ENCODE data around the gene PIGZ. TPM values are rescaled to one million over a fixed set of nuclear protein-coding genes. Genes with fewer than 3 reads are reported as not detected.

PIGZ gene
- total RNA-seq, 4 donors from 2014 or later = 2.3 to 8.0 (median 4.4) TPM

- 80 to 84% methylated on average over 41 to 47 of the region's 47 CpGs for WGBS, 2 donors
- no peak overlapping the region for H3K4me3 ChIP-seq (ENCODE audit: low read depth, poor library complexity, severe bottlenecking)
- no peak for TF ChIP-seq CTCF (IDR thresholded peaks at IDR 0.05)
- TF ChIP-seq POLR2A (IDR thresholded peaks at IDR 0.05) = no peak
- intact Hi-C loops (cut with DNase I; ENCODE audit: low total_unique reads) = loop anchor here (10.0 kb wide), 1 partner anchor 132 kb away; no protein-coding TSS in a partner anchor
- peak in 1 of 2 donors; percentile 84 for DNase-seq (ENCODE audit: low spot score in 2 of 2)
Measured at GRCh38 chr3:196966526-196967401, 1.9 kb downstream of the PIGZ start.

GRCh38 chr3:196965804-196966173 is 2.8 kb downstream of the PIGZ start:
- TF ChIP-seq CTCF (IDR thresholded peaks at IDR 0.05) = no peak
- TF ChIP-seq POLR2A (IDR thresholded peaks at IDR 0.05) = no peak
- intact Hi-C loops (cut with DNase I; ENCODE audit: low total_unique reads) = loop anchor here (10.0 kb wide), 1 partner anchor 131 kb away; no protein-coding TSS in a partner anchor
- no peak overlapping the region for H3K4me3 ChIP-seq (ENCODE audit: low read depth, poor library complexity, severe bottlenecking)
- peak in 1 of 2 donors; percentile 65 for DNase-seq (ENCODE audit: low spot score in 2 of 2)
- WGBS, 2 donors = 95 to 96% methylated on average over 10 of the region's 10 CpGs

GRCh38 chr3:196965112-196965803 is 3.4 kb downstream of the PIGZ start:
- intact Hi-C loops (cut with DNase I; ENCODE audit: low total_unique reads) = loop anchor here (10.0 kb wide), 1 partner anchor 130 kb away; no protein-coding TSS in a partner anchor
- no peak overlapping the region for H3K4me3 ChIP-seq (ENCODE audit: low read depth, poor library complexity, severe bottlenecking)
- whole genome bisulfite sequencing, 2 donors = 91 to 92% methylated on average over 11 of the region's 11 CpGs
- TF ChIP-seq POLR2A (IDR thresholded peaks at IDR 0.05) (no peak), CTCF (IDR thresholded peaks at IDR 0.05) (no peak)
- DNase-seq (ENCODE audit: low spot score in 2 of 2) = peak in 1 of 2 donors; percentile 23

GRCh38 chr3:196963631-196963953 is 5.0 kb downstream of the PIGZ start:
- WGBS, 2 donors = 89 to 95% methylated on average over 2 of the region's 2 CpGs
- intact Hi-C loops (cut with DNase I; ENCODE audit: low total_unique reads) = loop anchor here (10.0 kb wide), 1 partner anchor 129 kb away; no protein-coding TSS in a partner anchor
- peak in 1 of 2 donors; percentile 37 for DNase-seq (ENCODE audit: low spot score in 2 of 2)
- H3K4me3 ChIP-seq (ENCODE audit: low read depth, poor library complexity, severe bottlenecking) = no peak overlapping the region
- TF ChIP-seq POLR2A (IDR thresholded peaks at IDR 0.05) (no peak), CTCF (IDR thresholded peaks at IDR 0.05) (no peak)

- intact Hi-C loops (cut with DNase I; ENCODE audit: low total_unique reads) = loop anchor here (10.0 kb wide), 1 partner anchor 128 kb away; no protein-coding TSS in a partner anchor
- TF ChIP-seq CTCF (IDR thresholded peaks at IDR 0.05) (no peak), POLR2A (IDR thresholded peaks at IDR 0.05) (no peak)
- H3K4me3 ChIP-seq (ENCODE audit: low read depth, poor library complexity, severe bottlenecking) = no peak overlapping the region
- peak in 1 of 2 donors; percentile 29 for DNase-seq (ENCODE audit: low spot score in 2 of 2)
- WGBS, 2 donors = 91% methylated on average over 10 of the region's 10 CpGs
Measured at GRCh38 chr3:196962930-196963630, 5.6 kb downstream of the PIGZ start.

All from lower leg skin (tissue), 4 donors.